HG02642 (cell line): ENCODE data around the gene GLIPR1L1.
A peak's percentile ranks its signal among the peaks of the same experiment; 100 is the strongest.

Source experiments
- ATAC-seq: cut with Tn5 transposase; IDR thresholded peaks from one replicate; pipeline ENCODE4 v1.9.1; 2021; ENCODE audit warnings: mild to moderate bottlenecking; ENCODE audit not compliant: unreplicated experiment, poor library complexity

GLIPR1L1 gene

DNA sequence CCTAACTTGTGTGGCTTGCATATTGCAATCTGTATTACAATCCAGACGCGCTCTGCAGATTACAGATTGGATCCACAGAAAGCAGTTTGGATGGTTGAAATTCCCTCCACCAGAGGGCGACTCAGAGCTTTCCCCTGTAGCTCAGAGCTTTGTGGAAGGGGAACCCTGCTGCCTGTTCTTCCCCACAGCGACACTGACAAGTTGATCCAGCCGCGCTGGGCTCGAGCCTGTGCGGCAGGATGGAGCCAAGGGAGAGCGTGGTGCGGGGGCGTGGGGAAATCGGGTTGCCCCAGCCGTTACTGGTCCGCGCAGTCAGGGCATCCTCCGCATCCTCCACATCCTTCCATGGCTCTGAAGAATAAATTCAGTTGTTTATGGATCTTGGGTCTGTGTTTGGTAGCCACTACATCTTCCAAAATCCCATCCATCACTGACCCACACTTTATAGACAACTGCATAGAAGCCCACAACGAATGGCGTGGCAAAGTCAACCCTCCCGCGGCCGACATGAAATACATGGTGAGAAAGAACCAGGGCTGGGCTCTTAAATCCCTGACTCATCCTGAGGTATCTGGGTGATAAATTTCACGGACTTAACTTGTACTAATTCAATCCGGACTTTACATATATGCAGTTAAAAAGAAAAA lies at the start of gene GLIPR1L1:
TSS of gene GLIPR1L1 (plus strand) at position 287 of the 647 bp plus-strand sequence. CDS start at position 346, 59 bp downstream.
- ATAC-seq = peak; percentile 68

- ATAC-seq = no peak
Observed at GRCh38 chr12:75288860-75289259, 45.6 kb upstream of the GLIPR1L1 start.

- ATAC-seq = no peak
Observed at GRCh38 chr12:75289753-75290152, 44.7 kb upstream of the GLIPR1L1 start.

DNA sequence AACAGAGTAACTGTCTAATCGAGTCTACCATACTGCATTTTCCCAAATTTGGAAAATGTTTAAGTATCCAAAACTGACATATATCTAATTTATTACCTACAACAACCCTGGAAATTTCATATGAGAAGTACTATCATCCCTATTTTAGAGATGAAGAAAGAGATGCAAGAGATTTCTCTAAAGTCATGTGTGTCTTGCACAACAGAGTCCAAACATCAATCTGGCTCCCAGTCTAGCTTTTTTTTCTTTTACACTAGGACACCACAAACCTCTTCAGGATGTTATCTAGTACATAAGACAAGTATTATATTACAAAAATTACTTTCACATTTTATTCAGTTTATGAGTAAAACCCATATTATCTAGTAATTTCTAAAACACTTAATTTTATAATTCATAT lies 43.5 kb upstream of the GLIPR1L1 start:
- ATAC-seq = no peak

DNA sequence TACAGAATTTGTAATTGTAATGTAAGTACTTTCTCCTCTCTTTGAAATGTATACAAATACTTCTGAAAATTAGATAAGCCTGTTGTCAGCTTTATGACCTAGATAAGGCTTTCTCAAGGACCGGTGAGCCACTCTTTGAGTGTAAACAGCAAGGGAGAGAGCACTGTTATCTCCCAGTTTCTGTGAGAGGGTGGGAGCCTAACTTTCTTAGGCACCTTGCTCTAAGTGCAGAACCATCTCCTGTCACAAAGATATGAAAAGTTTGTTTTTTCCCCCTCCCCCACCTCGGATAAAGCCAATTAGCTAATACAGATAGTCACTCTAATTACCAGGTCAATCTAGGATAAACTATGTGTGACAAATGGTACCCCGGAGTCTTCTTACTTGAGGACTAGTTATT lies 40.1 kb upstream of the GLIPR1L1 start:
- no peak for ATAC-seq

GRCh38 chr12:75294797-75295196 lies 39.7 kb upstream of the GLIPR1L1 start:
- no peak for ATAC-seq

GRCh38 chr12:75302225-75302624 lies 32.2 kb upstream of the GLIPR1L1 start:
- no peak for ATAC-seq

- no peak for ATAC-seq
Observed at GRCh38 chr12:75302781-75303180, 31.7 kb upstream of the GLIPR1L1 start.

DNA sequence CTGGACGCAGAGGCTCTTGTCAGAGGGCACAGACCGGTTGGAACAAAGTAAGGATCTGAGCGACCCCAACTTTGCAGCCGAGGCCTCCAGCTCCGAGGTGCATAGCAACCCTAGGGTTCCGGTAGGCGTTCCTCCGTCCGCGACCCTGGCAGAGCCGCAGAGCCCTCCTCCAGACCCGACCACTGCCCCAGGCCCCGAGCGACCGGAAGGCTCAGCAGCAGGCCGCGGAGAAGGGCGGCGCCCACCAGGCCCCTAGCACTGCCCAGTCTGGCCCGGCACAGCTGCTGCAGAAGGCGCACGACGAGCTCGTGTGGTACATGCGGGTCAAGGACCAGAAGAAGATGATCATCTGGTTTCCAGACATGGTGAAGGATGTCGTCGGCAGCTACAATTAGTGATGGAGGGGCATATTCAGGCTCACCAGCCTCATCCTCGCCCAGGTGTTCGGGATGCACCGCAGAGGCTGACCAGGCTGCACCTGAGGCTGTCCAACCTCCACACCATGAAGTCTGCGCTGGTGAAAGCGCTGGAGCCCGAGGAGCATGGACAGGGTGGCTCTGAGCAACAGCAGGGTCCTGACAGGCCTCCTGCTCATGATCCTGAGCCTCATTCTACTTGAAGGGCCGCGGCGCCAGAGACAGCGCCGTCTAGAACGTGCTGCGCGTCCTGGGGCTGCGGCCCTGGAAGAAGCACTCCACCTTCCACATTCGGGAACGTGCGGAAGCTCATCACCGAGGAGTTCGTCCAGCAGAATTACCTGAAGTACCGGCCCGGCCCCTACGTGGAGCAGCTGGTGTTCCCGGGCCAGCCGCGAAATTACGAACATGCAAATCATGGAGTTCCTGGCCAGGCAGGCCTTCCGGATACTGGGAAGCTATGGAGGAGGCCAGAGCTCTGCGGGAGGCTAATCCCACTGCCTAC lies 28.8 kb upstream of the GLIPR1L1 start:
- no peak for ATAC-seq

- no peak for ATAC-seq
Observed at GRCh38 chr12:75308279-75308678, 26.2 kb upstream of the GLIPR1L1 start.

GRCh38 chr12:75311369-75311768 lies 23.1 kb upstream of the GLIPR1L1 start:
- ATAC-seq = no peak

GRCh38 chr12:75315518-75315917 lies 19.0 kb upstream of the GLIPR1L1 start:
- no peak for ATAC-seq

DNA sequence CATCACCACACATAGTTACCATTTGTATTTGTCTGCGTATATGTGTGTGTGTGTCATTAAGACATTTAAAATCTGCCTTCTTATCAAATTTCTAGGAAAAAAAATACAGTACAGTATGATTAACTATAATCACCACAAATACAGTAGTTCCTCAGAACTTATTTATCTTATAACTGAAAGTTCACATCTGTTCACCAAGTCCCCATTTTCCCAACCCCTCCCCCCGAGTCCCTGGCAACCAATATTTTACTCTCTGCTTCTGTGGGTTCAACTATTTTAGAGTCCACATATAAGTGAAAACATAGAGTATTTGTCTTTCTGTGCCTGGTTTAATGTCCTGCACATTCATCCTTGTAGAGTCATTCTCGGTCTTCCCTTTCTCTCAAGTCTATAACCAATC lies 16.7 kb upstream of the GLIPR1L1 start:
- ATAC-seq = no peak

GRCh38 chr12:75322464-75322863 lies 12.0 kb upstream of the GLIPR1L1 start:
- ATAC-seq = no peak

DNA sequence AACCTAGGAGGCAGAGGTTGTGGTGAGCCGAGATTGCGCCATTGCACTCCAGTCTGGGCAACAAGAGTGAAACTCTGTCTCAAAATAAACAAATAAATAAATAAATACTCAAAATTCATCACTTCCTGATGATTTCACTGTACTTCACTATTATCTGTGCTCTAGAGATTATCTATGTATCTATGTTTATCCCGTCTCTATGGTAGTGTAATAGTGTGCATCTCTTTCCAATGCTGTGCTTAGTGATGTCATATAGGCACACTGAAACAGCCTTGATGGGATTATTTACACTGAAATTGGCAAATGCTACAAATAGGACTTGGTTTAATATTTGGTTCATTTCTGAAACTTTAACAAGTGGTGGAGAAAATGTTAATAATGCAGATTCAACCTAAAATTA lies 10.8 kb upstream of the GLIPR1L1 start:
- no peak for ATAC-seq

DNA sequence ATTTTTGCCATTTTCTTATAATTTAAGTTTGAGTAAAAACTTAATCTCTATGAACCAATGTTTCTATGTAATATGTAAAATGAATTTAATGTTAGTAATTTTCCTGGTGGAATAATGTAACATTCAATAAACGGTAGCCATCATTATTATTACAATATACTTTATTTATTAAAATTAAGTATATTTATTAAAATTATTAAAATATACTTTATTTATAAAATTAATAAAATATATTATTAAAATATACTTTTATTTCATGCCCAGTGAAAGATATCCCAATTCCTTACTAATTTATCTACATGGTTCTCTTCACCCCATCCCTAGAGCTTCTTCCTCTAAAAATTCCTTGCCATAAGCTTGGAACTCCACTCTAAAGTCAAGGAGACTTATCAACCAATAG lies 6.8 kb upstream of the GLIPR1L1 start:
- ATAC-seq = no peak

GRCh38 chr12:75329918-75330826 lies 4.3 kb upstream of the GLIPR1L1 start, which contains the start of gene CAPS2:
Gene CAPS2 (minus strand): TSS chr12:75330324. CDS start chr12:75326498, 3,826 bp downstream.
- ATAC-seq = peak; percentile 94

DNA sequence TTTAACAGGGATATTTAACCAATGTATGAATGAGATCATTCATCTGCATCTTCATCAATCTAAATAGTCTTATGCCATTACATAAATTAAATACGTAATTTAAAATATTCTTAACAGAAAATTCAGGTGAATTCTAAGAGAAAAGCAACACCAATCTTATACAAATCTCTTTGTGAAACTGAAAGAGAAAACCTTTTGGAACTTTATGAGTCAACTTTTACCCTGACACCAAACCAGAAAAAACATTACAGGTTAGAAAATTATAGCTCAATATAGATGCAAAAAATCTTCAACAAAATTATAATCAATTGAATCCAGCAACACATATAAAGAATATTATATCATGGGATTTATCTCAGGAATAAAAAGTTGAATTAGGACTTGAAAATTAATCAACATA lies 3.4 kb downstream of the GLIPR1L1 start:
- ATAC-seq = peak; percentile 47

DNA sequence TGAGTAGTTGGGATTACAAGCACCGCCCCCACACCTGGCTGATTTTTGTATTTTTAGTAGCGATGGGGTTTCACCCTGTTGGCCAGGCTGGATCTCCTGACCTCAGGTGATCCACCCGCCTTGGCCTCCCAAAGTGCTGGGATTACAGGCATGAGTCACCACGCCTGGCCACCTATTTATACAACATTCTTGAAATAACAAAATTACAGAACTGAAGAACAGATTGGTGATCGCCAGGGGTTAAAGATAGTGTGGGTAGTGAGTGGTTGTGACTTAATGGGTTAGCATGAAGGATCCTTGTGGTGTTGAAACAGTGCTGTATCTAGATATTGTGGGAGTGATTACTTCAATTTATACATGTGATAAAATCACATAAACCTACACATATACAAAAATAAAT lies 7.4 kb downstream of the GLIPR1L1 start:
- no peak for ATAC-seq

DNA sequence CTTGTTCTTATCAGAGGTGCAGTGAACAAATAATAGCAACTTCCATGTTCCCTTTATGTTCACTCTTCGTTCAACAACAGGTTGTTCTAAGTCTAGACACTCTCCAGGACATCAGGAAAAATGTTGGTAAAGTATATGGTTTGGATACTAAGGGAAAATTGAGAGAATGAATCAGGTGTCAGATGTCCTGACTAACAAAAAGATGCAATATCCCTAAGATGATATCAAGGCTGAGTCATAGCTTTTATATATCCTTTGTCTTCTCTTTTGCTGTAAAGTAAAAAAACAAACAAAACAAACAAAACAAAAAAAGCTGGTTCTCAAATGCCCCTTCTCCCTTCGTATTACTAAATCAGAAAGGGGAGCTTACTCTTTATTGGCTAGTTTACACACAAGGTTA lies 11.1 kb downstream of the GLIPR1L1 start:
- no peak for ATAC-seq
